OCI-M1 (cell line): ENCODE data around the gene SERGEF.
A peak's percentile ranks its signal among the peaks of the same experiment; 100 is the strongest.
"Not testable (repeated sequence)": the region's sequence is repeated elsewhere in the genome, so short reads cannot be mapped to it uniquely, and the experiment has no call there.

Experiments used
- DNase-seq: peaks from one replicate; lab custom pipeline; 2025; lab: John Stamatoyannopoulos, UW

Gene SERGEF

DNA sequence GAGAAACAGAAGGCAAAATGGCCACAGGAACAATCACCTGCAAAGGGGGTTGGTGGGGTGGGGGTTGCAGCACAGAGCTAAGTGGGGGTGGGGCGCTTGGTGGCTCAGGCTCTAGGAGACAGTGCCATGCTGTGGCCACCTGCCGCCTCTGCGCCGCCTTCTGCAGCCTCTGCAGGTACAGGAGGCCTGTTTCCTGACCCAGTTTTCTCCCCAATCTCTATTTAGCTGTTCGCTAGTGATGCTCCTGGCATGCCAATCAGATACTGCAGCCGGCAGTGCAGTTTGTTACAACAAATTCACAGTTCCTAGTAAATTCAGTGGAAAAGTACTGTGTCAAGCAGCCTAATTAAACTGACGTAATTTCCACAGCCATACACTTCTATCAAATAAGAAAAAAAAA, 106.4 kb downstream of the SERGEF start:
- DNase-seq: no peak

DNA sequence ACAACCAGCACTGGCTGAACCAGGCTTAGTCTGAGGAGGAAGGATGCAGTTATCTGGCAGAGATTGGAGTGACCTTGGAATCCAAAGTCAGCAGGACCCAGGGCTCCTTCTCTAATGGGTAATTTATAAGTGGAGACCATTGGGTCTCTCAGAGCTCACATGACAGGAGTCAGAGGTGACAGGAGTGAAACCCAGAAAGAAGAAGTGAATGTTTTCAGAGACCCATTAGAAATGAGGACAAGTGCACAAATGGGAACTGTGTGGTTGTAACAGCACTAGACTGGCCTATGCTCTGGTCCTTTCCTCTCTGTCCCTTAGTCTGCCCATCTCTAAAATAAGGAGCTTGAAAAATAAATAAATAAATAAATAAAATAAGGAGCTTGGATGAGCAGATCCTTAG, 107.4 kb downstream of the SERGEF start:
- DNase-seq: no peak

DNA sequence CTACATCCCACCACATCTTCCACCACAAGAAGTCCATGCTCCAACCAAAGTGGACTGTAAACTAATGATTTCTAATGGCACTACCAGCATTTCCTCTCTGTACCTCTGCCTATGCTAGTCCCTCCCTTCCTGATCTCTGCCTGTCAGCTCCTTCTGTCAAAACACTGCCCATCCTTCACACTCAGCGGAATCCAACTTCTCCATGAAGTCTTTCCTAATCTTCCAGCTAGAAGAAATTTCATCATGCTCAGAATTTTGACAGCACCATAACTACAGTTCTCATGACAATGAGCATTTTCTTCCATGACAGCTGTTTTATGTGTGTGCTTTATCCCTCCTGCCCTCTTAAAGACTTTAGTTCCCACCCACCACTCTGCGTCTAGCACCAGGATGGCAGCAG, 111.4 kb downstream of the SERGEF start:
- DNase-seq: no peak

DNA sequence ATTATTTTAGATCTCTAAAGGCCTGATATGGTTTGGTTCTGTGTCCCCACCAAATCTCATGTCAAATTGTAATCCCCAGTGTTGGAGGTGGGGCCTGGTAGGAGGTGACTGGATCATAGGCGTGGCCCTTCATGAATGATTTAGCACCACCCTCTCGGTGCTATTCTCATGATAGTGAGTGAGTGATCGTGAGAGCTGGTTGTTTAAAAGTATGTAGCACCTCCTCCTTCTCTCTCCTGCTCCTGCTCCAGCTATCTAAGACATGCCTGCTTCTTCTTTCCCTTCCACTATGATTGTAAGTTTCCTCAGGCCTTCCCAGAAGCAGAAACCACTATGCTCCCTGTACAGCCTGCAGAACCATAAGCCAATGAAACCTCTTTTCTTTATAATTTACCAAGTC, 114.1 kb downstream of the SERGEF start:
- peak; percentile 79 for DNase-seq

DNA sequence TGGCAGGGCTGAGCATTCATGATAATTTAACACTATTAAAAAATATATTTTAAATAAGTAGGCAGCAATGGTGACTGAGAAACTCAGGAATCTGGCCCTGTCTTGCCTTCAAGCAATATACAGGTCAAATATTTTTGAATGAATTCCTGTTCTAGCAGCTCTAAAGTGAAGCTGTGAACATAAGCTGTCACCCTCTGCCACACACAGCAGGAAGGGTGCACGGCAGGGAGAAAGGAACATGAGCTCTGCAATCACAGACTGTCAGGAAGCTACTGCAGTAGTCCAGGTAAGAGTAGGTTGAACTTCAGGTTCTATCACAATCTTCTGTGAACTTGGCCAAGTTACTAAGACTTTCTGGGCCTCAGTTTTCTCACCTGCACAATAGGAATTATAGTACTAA, 114.8 kb downstream of the SERGEF start:
- DNase-seq: no peak

DNA sequence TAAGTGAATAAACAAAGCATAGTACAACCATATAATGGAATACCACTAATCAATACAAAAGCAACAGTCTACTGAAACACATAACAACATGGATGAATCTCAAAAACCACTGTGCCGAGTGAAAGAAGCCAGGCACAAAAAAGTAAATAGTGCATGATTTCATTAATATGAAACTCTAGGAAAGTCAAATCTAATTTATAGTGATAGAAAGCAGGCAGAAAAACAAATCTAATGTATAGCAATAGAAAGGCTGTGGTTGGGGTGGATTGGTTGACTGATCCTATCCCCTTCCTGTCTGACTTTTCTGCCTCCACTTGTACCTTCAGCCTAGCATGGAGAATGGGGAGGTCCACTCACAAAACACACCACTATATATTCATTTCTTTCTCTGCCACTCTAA, 115.4 kb downstream of the SERGEF start:
- DNase-seq: no peak

DNA sequence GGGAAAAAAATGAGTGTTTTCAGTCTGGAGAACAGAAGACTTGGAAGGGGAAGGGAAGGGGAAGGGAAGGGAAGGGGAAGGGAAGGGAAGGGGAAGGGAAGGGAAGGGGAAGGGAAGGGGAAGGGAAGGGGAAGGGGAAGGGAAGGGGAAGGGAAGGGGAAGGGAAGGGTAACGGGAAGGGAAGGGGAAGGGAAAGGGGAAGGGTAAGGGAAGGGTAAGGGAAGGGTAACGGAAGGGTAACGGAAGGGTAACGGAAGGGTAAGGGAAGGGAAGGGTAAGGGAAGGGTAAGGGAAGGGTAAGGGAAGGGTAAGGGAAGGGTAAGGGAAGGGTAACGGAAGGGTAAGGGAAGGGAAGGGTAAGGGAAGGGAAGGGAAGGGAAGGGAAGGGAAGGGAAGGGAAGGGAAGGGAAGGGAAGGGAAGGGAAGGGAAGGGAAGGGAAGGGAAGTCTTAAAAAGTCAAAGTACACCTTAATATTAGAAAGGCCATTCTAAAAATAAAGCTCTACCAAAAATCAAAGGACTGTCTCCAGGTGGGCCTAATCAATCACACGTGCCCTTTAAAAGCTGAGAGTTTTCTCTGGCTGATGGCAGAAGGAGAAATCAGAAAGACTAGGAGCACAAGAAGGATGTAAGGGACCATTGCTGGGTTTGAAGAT, 116.2 kb downstream of the SERGEF start:
- DNase-seq: not testable (repeated sequence)

DNA sequence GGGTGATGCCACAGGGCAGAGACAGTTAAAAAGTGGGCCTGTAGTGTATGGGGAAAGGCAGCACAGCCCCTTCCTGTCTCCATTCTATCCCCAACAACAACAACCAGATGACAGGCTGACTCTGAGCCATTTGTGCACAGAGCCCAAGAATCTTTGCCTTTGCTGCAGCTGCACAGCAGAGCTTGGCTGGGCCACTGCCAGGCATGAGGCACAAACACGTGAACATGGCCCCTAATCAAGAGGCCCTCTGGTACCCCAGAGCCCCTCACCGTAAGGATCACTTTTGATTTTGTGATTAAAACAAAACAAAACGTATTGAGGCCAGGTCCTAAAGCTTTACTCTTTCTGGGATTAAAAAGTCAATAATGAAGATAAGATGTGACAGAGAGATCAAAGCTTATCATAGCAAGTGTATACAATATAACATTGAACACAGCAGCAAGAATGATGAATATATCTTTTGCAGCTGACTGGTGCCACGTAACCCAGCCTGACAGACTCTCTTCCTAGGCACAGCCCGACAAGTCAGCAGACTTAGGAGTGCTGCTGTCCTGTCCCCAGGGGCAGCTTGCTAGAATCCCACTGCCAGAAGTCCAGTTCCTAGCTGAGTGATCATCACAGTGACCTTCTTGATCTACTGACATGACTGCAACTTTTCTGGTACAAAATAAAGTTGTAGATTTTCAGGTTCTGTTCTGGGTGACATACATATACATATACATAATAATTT, 117.8 kb downstream of the SERGEF start:
- DNase-seq: no peak

DNA sequence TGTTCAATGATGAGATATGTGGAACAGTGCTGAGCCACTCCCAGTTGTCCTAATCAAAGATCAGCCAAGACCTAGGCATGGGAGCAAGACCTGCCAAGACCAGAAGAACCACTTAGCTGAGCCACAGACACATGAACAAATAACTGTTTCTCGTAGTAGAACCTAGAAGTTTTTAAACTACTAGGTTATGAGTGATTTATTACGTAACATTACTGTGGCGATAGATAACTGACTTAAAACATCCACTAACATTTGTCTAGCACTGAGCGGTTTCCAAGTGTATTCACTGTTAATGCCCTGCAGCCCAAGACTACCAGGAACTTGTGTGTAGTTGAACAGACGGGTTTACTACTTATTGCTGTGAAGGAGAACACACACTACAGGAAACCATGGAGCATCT, 120.4 kb downstream of the SERGEF start:
- no peak for DNase-seq

DNA sequence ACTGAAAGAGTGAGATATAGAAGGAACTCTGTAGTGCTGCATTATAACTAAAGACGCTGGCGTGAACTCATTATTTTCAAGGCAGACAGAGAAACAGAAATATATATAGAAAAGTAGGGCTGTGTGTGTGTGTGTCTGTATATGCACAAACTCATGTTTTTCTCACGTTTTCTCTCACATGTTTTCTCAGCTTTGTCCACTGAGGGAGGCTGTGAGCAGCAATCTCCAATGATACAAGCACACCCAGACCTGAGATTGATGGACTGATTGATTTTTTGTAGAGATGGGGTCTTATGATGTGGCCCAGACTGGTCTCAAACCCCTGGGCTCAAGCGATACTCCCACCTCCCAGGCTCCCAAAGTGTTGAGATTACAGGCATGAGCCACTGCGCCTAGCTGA, 122.5 kb downstream of the SERGEF start:
- DNase-seq: no peak

DNA sequence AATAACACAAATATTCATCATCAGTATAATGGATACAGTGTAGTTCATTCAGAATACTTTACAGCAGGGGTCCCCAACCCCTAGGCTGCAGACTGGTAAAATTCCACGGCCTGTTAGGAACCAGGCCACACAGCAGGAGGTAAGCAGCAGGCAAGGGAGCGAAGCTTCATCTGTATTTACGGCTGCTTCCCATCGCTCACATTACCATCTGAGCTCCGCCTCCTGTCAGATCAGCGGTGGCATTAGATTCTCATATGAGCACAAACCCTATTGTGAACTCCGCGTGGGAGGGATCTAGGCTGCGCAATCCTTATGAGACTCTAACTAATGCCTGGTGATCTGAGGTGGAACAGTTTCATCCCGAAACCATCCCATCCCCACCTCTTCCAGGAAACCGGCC, 125.1 kb downstream of the SERGEF start:
- no peak for DNase-seq

DNA sequence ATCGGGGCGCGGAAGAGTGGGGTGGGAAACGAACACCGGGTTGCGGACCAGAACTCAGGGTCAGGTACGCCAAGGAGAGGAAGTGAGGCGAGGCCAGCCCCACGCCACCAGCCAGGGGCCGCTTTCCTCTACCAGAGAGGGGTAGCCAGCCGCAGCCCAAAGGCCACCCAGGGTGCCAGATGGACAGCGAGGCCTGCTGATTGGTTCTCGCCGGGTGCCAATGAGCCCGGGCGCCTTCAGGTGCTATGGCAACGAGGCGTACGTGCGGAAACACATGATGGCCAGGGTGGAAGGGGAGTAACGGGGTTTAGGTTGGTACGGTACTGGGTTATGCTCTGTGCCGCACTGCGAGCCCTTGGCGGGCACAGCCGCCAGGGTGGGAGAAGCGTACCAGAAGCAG, 128.9 kb downstream of the SERGEF start:
- DNase-seq: no peak

DNA sequence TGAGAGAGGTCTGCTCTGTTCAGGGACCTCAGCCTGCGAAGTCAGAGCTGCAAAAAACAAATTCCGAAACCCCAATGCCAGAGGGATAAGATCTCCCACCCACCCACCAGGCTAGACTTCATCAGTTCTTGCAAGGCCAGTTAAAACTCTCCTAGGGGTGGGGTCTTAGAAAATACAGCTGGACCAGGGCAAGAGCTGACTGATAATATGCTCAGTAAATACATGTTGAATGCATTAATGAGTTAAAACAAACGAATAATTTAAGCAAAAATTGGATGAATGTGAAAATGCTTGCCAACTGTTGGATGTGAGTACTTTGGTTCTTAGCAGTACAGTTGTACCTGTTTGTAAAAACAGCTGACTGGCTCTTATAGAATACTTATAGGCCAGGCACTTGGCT, 129.8 kb downstream of the SERGEF start:
- no peak for DNase-seq

DNA sequence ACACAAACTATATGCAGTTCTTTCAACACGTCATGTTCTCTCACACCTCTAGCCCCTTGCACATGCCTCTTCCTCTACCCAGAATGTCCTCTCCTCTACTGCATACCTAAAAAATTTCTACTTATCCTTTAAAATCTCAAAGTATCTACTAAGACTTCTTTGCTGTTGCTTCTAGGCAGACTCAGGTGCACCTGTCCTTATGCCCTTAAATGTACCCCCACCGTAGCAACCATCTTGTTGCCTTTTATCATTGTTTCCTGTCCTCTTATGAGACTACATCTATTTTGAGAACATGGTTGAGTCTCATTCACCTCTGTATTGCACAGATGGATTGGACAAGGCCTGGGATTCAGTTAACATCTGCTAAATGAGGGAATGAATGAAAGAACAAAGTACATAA, 134.1 kb downstream of the SERGEF start:
- no peak for DNase-seq

DNA sequence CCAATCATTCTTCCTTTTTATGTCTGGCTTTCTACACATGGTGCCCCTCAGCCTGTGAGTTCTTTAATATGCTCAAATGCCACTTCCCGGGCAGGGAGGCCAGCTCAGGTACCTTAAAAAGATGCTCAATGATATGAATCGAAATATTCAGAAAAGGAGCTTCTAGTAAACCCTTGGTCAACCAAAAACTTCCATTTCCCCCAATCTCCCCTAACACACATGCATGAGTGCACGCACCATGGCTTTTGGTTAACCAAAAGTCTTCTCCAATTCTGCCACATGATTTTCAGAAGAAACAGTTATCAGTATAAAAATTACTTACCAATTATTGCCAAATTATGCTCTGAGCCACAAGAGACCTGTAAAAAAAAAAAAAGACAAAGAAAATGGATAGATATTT, 135.0 kb downstream of the SERGEF start:
- no peak for DNase-seq

DNA sequence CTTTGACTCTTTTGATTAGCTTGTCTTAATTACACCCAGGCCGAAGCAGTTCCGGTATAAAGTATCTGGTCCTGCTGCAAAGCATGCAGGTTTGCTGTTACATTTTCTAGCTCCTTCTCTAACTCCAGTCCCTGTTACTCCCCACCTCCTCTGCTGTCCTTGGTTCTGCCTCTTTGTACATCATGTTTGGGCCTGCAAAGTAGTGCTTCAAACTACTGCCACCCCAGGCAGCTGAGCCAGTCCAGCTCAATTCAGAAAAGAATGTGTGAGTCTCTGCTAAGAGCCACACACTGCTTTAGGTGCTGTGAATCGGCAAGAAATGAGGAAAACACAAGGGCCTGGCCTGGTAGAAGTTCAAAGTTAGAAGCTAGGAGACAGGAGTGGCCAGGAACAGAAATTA, 136.0 kb downstream of the SERGEF start:
- no peak for DNase-seq

DNA sequence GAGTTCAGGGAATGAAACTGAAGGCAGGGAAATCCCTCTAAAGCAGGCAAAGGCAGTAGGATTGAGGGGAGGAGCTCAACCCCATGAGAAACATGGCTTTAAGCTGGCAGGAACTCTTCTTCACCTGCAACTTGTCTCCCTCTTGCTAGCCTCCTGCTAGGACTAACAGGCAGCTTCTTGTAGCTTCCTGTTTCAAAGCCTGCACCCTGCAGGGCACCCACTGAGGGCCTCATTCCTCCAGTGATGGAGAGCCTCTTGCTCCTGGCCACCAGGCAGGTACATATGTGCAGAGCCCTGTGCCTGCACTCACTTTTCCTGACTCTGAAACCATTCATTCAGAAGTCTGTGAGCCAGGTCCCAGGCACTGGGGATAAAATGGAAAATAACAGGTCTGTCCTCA, 137.0 kb downstream of the SERGEF start:
- no peak for DNase-seq

DNA sequence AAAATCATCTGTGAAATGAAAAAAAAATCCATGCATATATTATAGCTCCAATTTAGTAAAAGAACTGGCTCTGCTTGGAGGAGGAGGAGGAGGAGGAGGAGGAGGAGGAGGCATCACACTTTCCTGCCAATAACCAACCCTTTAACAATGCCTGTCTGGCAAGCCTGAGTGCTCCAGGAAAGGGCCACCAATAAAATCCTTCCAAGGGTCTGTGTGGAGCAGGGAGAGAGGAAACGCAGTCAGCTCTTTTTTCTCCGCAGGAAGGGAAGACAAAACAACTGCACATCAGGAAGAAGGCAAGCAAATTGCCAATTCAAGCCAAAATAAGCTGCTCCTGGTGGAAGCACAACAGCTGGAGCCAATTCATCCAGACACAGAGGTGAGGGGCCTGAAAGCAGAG, 139.3 kb downstream of the SERGEF start:
- DNase-seq: no peak

DNA sequence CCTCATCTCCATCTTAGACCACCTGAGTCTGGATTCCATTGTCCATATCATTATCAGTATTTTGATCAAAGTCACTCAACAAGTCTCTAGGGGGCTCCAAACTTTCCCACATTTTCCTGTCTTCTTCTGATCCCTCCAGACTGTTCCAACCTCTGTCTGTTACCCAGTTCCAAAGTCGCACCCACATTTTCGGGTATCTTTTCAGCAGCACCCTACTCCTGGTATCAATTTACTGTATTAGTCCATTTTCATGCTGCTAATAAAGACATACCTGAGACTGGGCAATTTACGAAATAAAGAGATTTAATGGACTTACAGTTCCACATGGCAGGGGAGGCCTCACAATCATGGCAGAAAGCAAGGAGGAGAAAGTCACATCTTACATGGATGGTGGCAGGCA, 144.4 kb downstream of the SERGEF start:
- not testable (repeated sequence) for DNase-seq

DNA sequence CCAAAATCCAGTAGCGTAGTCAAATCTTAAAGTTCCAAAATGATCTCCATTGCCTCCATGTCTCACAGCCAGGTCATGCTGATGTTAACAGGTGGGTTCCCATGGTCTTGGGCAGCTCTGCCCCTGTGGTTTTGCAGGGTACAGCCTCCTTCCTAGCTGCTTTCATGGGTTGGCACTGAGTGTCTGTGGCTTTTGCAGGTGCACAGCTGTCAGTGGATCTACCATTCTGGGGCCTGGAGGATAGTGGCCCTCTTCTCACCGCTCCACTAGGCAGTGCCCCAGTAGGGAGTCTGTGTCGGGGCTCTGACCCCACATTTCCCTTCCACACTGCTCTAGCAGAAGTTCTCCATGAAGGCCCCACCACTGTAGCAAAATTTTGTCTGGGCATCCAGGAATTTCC, 145.5 kb downstream of the SERGEF start:
- no peak for DNase-seq

DNA sequence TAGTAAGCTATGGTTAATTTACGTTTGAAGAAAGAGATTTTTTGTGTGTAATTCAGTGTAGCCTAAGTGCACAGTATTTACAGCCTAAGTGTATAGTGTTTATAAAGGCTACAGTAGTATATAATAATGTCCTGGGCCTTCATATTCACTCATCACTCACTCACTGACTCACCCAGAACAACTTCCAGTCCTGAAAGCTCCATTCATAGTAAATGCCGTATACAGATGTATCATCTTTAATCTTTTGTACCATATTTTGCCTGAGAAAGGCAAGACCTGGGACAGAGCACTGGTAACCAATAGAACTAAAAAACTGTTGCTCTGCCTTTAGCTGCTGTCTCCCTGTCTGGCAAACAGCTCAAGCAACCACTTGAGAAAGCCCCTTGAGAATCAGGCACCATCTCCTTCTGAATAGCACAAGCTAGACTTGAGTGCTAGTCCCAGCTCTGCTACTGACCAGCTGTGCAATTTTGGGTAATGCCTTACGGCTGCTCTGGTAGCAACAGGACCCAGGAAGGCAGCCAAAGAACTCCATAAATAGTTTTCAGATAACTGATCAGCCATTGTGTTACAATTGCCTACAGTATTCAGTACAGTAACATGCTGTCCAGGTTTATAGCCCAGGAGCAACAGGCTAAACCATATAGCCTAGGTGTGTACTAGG, 146.9 kb downstream of the SERGEF start:
- DNase-seq: no peak

DNA sequence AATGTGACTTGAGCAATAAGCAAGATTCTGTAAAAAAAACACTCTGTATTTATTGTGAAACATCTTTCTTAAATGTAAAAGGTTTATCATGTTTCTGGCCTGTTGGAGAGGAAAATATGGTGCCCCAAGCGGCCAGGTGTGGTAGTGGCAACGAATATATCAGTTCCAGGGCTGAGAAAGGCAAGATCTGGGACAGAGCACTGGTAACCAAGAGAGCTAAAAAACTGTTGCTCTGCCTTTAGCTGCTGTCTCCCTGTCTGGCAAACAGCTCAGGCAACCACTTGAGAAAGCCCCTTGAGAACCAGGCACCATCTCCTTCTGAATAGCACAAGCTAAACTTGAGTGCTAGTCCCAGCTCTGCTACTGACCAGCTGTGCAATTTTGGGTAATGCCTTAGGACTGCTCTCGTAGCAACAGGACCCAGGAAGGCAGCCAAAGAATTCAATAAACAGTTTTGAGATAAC, 148.3 kb downstream of the SERGEF start:
- peak; percentile 15 for DNase-seq

DNA sequence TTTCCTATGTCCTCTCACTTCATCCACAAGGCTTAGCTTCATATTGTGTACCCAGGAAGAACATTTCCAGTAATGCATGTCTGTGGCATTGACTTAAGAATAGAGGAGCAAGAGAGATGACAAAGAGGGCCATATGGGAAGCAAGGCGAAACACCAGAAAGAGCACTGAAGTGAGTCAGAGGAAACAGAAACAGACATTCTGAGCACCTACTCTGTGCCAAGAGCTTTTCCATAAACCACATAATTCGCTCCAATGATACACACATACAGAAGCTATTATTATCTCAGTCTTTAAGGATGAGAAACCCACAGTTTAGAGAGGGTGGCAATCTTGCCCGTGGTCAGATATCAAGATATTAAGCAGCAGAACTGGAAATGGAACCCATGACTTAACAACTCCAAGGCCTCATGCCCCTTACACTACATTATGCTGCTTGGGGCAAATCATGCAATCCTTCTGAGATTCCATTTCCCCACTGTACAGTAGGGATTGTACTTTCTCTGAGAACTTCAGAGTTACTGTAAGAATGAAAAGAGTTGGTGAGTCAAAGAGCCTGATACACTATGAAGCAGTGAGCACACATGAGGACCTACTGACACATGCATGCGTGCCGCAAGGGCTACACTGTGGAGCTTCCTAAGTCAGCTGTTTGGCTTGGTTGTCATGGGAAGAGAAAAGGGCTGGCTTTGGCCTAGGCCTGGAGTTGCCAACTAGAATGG, 151.7 kb downstream of the SERGEF start:
- DNase-seq: no peak
